Caco-2 (cell line): ENCODE measurements around the gene FAM241A. TPM values are rescaled to one million over a fixed set of nuclear protein-coding genes. Genes with fewer than 3 reads are reported as not detected.
"Not testable (repeated sequence)": the region's sequence is repeated elsewhere in the genome, so short reads cannot be mapped to it uniquely, and the experiment has no call there.

Experiments
- BruUV-seq: library from RNA; stranded (reverse); fragments of 400-500 nt; replicated peaks from 2 replicates; lab custom pipeline; 2021; lab: Mats Ljungman, UMichigan
- CTCF ChIA-PET: fragments of 300-600 bp; sonication (Branson Sonifier 250); formaldehyde crosslinking; loops from one replicate; lab custom pipeline; 2022; ENCODE audit warnings: antibody characterized with exemption; lab: Charles Lee
- POLR2A ChIA-PET: fragments of 300-600 bp; sonication (Branson Sonifier 250); formaldehyde crosslinking; loops from one replicate; lab custom pipeline; 2022; ENCODE audit warnings: antibody characterized with exemption; lab: Charles Lee
- DNase-seq, 2 experiments: peaks; one replicate each; pipeline versions ENCODE4 v3.0.0 to v3.0.0-alpha.2; 2020 to 2022
- H3K27me3 ChIP-seq: replicated peaks from 2 replicates; pipeline ENCODE4 v1.6.0; 2011; ENCODE audit warnings: low read length; ENCODE audit not compliant: control insufficient read depth, insufficient read depth
- H3K36me3 ChIP-seq: 2 replicates; pipeline ENCODE4 v1.5.1; 2011; ENCODE audit warnings: low read length; ENCODE audit not compliant: control insufficient read depth, insufficient read depth
- H3K4me1 ChIP-seq: fragments of 250-450 bp; sonication (Bioruptor Pico); 2 replicates; pipeline ENCODE4 v1.5.1; 2020; ENCODE audit warnings: mild to moderate bottlenecking
- H3K4me3 ChIP-seq: 2 replicates; pipeline ENCODE4 v1.5.1; 2011; ENCODE audit warnings: low read depth, mild to moderate bottlenecking, control low read depth, low read length
- H3K9me3 ChIP-seq: fragments of 250-450 bp; sonication (Bioruptor Pico); 2 replicates; pipeline ENCODE4 v1.5.1; 2020; ENCODE audit warnings: mild to moderate bottlenecking, moderate library complexity
- H3K27ac Mint-ChIP-seq: one replicate; pipeline ENCODE4 v1.8.0; 2022; ENCODE audit warnings: mixed read lengths; ENCODE audit not compliant: unreplicated experiment
- H3K27me3 Mint-ChIP-seq: one replicate; pipeline ENCODE4 v1.8.0; 2022; ENCODE audit warnings: mixed read lengths; ENCODE audit not compliant: insufficient read depth, unreplicated experiment
- H3K36me3 Mint-ChIP-seq: one replicate; pipeline ENCODE4 v1.8.0; 2022; ENCODE audit warnings: mild to moderate bottlenecking, mixed read lengths; ENCODE audit not compliant: insufficient read depth, unreplicated experiment
- H3K4me1 Mint-ChIP-seq: one replicate; pipeline ENCODE4 v1.8.0; 2022; ENCODE audit warnings: low read depth, mixed read lengths; ENCODE audit not compliant: unreplicated experiment
- H3K4me3 Mint-ChIP-seq: one replicate; pipeline ENCODE4 v1.8.0; 2022; ENCODE audit warnings: mild to moderate bottlenecking, moderate library complexity, mixed read lengths; ENCODE audit not compliant: unreplicated experiment
- H3K9me3 Mint-ChIP-seq: one replicate; pipeline ENCODE4 v1.8.0; 2022; ENCODE audit warnings: mixed read lengths; ENCODE audit not compliant: unreplicated experiment
- intact Hi-C: fragments of 100-400 bp; cut with micrococcal nuclease; formaldehyde crosslinking; loops from one replicate; pipeline ENCODE4 v1.10.0; 2022; ENCODE audit not compliant: unreplicated experiment
- total RNA-seq: library from RNA; stranded (reverse); gene quantifications from 2 replicates; pipeline ENCODE4 v1.2.3, GENCODE V29; 2022
- TF ChIP-seq, protein P1 (sequence below), 2 experiments: fragments of 200-600 bp in 1 of 2; IDR thresholded peaks; 1 replicate in 1 of 2; 2 replicates in 1 of 2; pipeline versions ENCODE4 v1.5.1 to v1.8.0; 2011 to 2022; ENCODE audit warnings: antibody characterized with exemption in 1 of 2, control low read depth in 1 of 2, inconsistent platforms in 1 of 2, low read depth in 1 of 2, low read length in 1 of 2, mild to moderate bottlenecking in 1 of 2, moderate library complexity in 1 of 2; ENCODE audit not compliant: insufficient read depth in 1 of 2, severe bottlenecking in 1 of 2, unreplicated experiment in 1 of 2

Gene FAM241A
- total RNA-seq, 1 experiment from 2014 or later = 1.0 TPM

DNA sequence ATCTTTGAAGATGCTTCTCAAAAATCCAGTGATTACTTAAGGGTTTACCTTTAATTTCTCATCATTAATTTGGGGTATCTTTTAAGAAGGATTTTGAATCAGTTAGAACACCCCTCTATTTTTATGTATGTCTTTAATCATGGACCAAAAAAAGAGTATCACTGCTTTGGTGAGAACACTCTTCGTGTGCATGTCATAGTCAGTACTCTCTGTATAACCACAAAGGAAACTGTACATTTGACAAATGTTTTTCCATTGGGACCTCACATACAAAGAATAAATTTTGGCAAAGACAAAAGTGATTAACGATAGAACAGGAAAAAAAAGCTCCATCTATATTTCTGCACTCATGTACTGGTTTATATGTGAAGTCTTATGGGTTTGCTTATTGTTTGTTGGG lies 31.3 kb downstream of the FAM241A start:
- Histone ChIP-seq H3K4me3 (no peak overlapping the region), H3K9me3 (no peaks in the 10 kb centered on the region), H3K27me3 (no peaks in the 10 kb centered on the region), H3K36me3 (no peaks in the 10 kb centered on the region), H3K4me1 (no peaks in the 10 kb centered on the region)
- no peak for DNase-seq
- H3K4me1 Mint-ChIP-seq = no peaks in the 10 kb centered on the region
- H3K9me3 Mint-ChIP-seq = no peaks in the 10 kb centered on the region
- no peaks in the 10 kb centered on the region for H3K36me3 Mint-ChIP-seq
- H3K4me3 Mint-ChIP-seq = no peak overlapping the region
- BruUV-seq = no TSS peak
- ChIA-PET POLR2A (no interaction called here), CTCF (no interaction called here)
- no peaks in the 10 kb centered on the region for H3K27me3 Mint-ChIP-seq
- intact Hi-C loops = no loop called here
- TF ChIP-seq, protein P1, sequence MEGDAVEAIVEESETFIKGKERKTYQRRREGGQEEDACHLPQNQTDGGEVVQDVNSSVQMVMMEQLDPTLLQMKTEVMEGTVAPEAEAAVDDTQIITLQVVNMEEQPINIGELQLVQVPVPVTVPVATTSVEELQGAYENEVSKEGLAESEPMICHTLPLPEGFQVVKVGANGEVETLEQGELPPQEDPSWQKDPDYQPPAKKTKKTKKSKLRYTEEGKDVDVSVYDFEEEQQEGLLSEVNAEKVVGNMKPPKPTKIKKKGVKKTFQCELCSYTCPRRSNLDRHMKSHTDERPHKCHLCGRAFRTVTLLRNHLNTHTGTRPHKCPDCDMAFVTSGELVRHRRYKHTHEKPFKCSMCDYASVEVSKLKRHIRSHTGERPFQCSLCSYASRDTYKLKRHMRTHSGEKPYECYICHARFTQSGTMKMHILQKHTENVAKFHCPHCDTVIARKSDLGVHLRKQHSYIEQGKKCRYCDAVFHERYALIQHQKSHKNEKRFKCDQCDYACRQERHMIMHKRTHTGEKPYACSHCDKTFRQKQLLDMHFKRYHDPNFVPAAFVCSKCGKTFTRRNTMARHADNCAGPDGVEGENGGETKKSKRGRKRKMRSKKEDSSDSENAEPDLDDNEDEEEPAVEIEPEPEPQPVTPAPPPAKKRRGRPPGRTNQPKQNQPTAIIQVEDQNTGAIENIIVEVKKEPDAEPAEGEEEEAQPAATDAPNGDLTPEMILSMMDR (IDR thresholded peaks at IDR 0.05; ENCODE audit: insufficient read depth in 1 of 2, low read depth in 1 of 2, low read length in 1 of 2, severe bottlenecking in 1 of 2, unreplicated experiment in 1 of 2) = no peak
- no peak overlapping the region for H3K27ac Mint-ChIP-seq

GRCh38 chr4:112178741-112179140 lies 33.5 kb downstream of the FAM241A start:
- H3K27ac Mint-ChIP-seq, H3K27me3 Mint-ChIP-seq, BruUV-seq, H3K4me3 ChIP-seq, CTCF ChIA-PET, intact Hi-C loops, H3K9me3 Mint-ChIP-seq, H3K4me1 ChIP-seq, H3K36me3 ChIP-seq, H3K27me3 ChIP-seq, H3K4me1 Mint-ChIP-seq, H3K9me3 ChIP-seq, DNase-seq, POLR2A ChIA-PET, H3K36me3 Mint-ChIP-seq, H3K4me3 Mint-ChIP-seq: not testable (repeated sequence)

DNA sequence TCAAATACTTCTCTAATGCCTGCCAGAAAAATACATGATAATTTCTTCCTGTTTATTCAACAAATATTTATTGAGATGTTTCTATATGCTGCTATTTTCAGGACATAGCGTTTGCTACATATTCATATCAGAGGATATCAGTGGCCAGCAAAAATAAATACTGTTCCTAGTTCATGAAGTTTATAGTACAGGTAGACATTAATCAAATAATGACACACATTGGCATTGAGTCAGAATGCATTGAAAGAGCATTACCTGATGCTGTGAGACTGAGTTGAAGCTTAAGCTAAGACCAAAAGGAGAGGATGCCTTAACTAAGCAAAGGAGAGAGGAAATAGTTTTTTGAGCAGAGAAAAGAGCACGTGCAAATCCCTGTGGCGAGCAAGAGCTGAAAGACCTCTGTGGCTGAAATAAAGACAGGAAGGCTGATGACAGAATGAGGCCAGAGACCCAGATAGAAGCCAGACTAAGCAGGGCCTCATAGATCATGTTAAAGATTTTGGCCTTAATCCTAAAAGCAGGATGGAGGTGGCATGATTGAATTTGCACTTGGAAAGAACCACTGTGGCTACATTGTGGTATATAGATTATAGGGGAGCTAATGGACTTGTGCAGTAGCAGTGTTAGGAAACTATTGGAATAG lies 36.2 kb downstream of the FAM241A start:
- Histone ChIP-seq H3K4me1 (no peaks in the 10 kb centered on the region), H3K9me3 (no peaks in the 10 kb centered on the region), H3K4me3 (no peak overlapping the region), H3K27me3 (no peaks in the 10 kb centered on the region), H3K36me3 (no peaks in the 10 kb centered on the region)
- no peak for DNase-seq
- Mint-ChIP-seq H3K4me1 (peaks cover 7% of the 10 kb centered on the region), H3K36me3 (no peaks in the 10 kb centered on the region), H3K9me3 (no peaks in the 10 kb centered on the region), H3K27me3 (no peaks in the 10 kb centered on the region), H3K4me3 (no peak overlapping the region), H3K27ac (no peak overlapping the region)
- ChIA-PET CTCF (no interaction called here), POLR2A (interaction anchor here (0.7 kb wide), 1 partner anchor 1800 kb away, joined by 3 read pairs; no protein-coding TSS in a partner anchor)
- no TSS peak for BruUV-seq
- TF ChIP-seq, protein P1 (IDR thresholded peaks at IDR 0.05; ENCODE audit: insufficient read depth in 1 of 2, low read depth in 1 of 2, low read length in 1 of 2, severe bottlenecking in 1 of 2, unreplicated experiment in 1 of 2) = no peak
- intact Hi-C loops = no loop called here
